Measurements from ENCODE around the gene CCDC146.

DNA sequence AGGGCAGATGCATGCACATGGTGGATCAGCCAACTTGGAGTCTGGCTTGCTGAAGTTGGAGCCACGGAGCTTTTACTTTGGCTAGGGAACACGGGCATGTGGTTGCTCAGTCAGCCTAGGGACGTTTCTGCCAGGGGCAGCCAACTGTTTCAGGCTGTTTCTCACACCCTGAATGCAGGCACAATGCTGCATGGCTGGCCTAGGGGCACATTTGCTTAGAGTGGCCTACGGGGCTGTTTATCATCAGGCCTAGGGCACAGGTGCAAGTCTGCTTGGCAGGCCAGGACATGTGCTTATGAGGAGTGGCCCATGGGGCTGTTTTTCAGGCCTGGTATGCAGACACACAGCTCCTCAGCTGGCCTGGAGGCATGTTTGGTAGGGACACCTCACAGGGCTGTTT is 186.4 kb downstream of the CCDC146 start:
- TF ChIP-seq, protein P1, sequence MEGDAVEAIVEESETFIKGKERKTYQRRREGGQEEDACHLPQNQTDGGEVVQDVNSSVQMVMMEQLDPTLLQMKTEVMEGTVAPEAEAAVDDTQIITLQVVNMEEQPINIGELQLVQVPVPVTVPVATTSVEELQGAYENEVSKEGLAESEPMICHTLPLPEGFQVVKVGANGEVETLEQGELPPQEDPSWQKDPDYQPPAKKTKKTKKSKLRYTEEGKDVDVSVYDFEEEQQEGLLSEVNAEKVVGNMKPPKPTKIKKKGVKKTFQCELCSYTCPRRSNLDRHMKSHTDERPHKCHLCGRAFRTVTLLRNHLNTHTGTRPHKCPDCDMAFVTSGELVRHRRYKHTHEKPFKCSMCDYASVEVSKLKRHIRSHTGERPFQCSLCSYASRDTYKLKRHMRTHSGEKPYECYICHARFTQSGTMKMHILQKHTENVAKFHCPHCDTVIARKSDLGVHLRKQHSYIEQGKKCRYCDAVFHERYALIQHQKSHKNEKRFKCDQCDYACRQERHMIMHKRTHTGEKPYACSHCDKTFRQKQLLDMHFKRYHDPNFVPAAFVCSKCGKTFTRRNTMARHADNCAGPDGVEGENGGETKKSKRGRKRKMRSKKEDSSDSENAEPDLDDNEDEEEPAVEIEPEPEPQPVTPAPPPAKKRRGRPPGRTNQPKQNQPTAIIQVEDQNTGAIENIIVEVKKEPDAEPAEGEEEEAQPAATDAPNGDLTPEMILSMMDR (IDR thresholded peaks at IDR 0.05), result no peak
- TF ChIP-seq POLR2A (IDR thresholded peaks at IDR 0.05), result no peak
